HG02884 (cell line): ENCODE results near the gene CCNA2.

Source experiments
- ATAC-seq: cut with Tn5 transposase; IDR thresholded peaks from one replicate; pipeline ENCODE4 v1.9.1; 2021; ENCODE audit warnings: mild to moderate bottlenecking, moderate library complexity; ENCODE audit not compliant: unreplicated experiment

Gene CCNA2

DNA sequence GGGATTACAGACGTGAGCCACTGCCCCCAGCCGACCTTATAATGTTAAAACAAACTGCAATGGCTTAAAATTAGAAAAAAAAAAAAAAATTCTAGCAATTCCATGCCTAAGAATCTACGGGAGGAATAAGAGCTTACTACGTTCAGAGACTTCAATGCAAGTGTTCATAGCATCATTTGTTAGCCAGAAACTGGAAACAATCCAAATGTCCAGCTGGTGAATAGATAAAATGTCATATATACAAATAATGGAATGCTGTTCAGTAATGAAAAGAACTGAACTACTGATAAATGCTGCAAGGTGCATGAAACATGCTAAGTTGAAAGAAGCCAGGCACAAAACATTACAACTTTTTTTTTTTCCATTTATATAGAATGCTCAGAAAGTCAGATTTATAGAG lies 17.3 kb downstream of the CCNA2 start:
- ATAC-seq = no peak

DNA sequence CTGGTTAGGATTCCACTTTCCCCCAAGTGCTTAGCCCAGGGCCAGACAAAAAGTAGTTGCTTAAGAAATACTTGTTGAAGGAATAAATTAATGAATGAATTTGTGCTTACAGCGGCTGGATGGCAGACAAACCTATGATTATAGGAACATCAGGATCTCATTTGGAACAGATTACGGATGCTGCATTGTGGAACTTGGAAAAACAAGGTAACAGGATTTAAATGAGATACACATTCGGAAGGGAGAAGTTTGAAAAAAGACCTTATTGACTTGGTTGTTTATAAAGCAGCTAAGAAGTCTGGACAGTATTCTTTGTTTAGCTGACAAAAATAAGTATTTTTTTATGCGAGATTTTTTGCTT lies 22.0 kb downstream of the CCNA2 start:
- ATAC-seq = no peak

DNA sequence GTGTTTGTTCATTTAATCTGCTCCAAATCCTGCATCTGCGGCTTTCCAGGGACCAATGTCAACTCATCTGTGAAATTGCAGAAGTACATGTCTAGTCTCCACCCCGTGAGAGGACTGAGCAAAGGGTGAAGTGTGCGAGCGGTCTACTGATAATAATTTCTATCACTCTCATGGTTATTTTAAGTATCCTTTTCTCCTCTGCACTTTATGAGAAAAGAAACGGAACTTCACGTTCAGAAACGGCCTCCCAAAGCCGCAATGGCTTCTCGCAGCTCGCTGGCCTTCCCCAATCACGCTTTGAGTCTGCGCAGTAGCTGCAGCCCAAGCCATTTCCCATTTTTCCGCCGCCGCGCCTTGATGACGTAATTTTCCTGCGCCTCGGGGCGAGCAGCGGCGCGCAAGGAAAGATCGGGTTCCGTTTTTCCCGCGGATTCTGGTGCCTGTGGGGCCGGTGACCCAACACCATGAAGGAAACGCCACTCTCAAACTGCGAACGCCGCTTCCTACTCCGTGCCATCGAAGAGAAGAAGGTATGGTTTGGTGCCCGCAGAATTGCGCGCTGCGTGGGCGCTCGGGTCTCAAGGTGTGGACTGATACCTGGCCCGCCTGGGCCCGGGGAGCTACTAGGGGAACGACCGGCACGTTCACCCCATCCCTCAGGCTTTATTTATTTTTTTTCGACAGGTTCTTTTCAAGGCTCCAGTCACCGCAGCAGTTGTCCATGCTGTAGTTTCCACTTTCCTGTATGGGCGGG lies 22.5 kb downstream of the CCNA2 start, which contains the start of gene EXOSC9:
EXOSC9 (plus strand) TSS at position 363 of the 754 bp plus-strand sequence; CDS start at position 465, 102 bp downstream.
- ATAC-seq = peak; percentile 73

DNA sequence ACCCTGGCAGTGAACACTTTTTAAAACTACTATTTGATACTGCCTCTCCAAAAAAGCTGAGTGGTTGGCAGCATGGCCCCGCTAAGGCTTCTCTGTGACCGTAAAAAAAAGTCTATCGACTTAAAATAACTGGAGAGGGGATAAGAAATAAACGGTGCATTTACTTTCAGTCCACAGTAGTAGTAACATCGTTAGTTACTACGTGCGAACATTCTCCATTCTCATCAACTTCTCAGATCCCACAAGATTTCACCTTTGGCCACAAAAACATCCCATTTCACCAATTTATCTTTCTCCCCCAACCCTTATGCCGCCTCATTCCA lies 23.1 kb downstream of the CCNA2 start:
- ATAC-seq = peak; percentile 35

DNA sequence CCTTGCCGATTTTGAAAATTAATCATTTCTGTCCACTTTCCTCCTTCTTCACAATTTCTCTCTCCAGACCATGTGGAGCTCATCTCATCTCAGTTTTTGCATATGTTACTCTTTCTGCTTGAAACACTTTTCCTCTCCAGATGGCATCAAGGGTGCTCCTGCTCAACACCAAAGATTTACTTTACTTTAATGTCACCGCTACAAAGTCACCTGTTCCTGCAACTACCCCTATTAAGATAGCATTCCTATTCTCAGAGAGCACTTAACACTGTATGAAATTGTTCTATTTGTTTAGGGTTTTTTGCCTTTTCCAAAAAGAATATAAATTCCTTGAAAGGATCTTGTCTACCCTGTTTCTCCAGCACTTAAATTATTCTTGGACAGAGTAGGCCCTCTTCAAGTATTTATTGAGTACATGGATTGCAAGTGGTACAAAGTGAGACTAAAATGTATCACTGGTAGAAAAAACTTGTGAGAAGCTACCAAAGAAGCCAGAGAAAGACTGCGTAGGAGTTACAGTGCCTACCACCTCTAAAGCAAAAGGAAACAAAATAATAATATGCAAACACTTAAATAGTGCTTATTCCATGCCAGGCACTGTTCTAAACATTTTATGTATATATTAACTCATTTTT lies 23.7 kb downstream of the CCNA2 start:
- no peak for ATAC-seq

DNA sequence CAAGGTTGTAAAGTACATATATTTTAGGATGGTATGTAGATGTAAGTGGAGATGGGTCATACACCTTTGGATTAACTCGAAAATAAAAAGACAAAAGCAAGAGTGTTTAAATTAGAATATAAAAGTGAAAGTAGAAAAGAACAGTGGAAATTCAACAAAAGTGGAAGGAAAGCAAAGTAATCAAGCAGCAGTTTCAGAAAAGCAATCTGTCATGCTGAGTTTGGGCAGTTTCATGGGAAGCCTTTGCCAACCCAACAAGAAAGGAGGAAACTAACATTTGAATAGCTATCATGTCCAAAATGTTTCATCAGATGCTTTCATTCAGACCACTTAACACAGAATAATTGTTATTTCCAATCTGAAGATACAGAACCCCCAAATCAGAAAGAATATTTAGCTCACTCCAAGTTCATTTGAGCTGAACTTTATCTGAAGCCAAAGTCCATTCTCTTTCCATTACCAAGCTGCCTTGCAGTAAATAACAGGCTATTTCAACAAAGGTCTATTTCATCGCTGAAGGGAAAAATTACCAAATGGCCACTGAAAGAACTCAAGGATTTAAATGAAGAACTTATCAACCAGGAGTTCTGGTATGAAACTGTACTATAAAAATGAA lies 24.4 kb downstream of the CCNA2 start:
- ATAC-seq = no peak

DNA sequence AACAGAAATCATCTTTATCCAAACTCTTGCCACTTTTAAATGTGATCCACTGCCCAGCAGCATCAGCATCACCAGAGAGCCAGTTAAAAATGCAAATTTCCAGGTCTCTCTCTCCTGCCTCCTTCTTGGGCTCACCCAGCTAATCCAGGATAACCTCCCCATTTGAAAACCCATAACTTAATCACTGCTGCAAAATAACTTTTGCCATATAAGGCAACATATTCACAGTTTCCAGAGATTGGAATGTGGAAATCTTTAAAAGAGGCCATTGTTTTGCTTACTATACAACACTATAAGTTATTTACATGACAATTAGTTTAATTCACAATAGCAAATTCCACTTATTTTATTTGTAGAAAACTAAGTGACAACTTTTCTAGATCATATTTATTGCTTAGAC lies 27.4 kb downstream of the CCNA2 start:
- no peak for ATAC-seq

DNA sequence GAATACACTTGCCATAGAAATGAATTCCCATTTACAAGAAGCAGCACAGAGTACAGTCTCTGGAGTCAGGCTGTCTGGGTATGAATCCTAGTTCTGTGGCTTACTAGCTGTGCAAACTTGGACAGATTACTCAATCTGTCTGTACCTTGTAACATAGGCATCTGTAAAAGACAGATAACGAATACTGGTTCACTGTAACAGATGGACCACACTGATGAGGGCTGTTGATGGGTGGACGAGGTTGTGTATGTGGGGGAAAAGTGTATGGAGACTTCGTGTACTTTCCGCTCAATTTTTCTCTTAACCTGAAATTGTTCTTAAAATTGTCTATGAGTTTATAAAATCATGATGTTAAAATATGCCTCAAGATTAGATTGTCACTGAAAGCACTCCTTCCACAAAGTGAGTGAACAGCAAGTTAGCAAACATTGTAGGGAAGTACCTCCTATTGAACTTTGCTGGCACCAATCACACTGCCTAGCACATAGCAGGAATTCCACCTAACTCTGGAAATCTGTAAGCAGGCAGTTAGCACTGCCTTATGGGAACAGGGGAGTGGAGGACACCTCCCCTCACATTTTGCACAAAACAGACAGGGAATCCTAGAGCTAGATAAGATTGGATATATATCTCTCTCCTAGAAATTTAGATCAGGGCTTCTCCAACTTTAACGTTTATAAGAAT lies 29.0 kb downstream of the CCNA2 start:
- ATAC-seq = no peak

DNA sequence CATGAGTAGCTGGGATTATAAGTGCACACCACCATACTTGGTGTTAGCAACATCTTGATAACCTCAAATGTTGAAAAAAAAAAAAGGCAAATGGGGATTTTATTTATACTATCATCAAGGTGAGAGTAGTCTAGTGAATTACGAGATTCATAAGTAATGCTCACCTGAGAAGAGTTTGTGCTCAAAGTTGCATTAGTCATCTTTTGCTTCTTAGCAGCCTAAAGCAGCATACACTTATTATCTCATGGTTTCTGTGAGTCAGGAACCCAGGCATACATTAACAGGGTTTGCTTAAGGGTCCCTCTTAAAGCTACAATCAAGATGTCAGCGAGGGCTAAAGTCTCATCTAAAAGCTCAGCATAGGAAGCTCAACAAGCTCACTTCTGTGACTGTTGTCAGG lies 30.7 kb downstream of the CCNA2 start:
- no peak for ATAC-seq

DNA sequence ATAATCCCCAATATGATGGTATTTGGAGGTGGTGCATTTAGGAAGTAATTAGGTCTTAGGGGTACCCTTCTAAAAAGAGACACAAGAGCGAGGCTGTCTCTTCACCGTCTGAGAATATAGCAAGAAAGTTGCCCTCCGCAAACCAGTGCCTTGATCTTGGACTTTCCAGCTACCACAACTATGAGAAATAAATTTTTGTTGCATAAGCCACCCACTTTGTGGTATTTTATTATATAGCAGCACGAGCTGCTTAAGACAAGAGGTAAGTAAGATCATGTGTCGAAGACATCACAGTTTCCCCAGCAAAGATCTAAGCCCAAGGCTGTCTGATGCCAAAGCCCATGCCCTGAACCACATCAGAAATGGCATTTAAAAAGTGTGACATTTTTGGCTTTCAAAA lies 32.2 kb downstream of the CCNA2 start:
- ATAC-seq = no peak

DNA sequence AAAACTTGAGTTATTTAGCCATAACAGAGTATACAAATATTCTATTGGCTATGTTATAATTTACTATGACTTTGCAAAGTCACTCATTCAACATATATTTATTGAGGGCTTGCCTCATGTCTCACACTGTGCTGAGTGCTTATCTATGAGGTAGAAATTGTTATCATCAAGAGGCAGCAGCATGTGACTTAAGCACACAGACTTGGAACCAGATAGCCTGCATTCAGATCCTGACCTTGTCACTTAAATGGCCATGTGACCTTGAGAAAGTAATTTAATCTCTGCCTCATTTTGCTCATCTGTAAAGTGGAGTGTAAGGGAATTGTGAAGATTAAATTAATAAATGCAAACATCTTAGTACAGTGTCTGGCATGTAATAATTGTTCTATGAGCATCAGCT lies 32.7 kb downstream of the CCNA2 start:
- ATAC-seq = no peak

DNA sequence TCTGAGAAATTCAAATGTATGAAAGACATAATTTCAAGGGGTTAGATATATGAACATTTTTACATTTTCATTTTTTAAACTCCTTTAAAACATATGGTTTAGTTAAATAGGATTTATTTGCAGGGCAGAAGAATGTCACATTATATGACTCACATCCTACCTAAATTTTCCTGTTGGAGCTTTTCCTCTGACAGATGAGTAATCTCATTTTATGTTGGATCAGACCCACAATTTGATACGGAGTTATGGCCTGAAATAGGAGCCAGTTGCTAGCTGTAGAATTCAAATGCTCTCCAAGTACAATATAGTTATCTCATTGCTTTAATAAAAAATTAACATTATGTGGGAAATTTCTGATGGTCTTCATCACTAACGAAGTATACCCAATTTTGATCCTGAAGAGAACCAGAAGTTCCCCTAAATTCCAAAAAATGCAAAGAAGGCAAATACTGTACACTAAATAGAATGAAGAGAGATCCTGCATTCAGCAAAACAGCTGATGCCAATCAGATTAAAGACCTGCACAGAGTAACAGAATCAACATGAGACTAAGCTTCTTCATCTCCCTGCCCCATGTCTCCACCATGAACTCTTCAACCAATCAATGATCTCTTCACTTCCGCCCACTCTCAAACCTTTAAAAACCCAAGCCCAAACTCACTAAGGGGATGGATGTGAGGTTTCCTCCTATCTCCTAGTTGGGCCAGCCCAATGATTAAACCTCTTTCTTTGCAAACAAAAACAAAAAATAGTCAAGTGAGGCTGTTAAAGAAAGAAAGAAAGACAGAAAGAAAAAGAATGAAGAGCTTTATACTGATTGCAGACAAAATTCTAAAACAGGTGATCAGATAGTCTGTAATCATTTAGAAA lies 33.5 kb downstream of the CCNA2 start:
- no peak for ATAC-seq

DNA sequence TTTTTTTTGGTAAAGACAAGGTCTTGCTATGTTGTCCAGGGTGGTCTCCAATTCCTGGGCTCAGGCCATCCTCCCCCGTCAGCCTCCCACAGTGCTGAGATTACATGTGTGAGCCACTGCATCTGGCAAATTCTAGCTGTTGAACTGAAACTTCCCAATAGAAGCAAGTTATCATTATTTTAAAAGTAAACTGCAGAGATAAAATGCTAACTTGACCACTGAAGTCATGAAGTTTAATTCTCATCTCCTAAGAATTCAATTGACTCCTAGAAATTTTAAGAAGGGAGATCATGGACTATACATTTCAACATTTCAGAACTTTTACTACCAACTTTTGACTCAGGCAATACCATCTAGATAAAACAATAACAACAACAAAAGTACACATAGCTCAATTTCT lies 34.2 kb downstream of the CCNA2 start:
- ATAC-seq = no peak

DNA sequence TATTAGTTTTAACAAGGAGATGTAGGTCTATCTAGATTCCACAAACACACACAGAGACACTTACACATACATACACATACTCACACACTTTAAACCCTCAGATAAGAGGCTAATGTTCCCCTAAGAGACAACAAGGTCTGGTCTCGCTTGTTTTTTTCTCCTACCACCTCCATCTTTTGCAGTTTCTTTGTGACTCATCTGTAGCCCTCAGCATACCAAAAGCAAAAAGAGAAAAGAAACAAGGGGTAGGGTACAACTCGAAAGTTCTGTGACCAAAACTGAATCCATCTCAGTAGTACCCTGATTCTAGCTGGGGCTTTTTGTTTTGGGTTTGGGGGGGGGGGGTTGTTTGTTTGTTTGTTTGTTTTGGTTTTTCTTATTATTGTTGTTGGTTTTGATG lies 34.8 kb downstream of the CCNA2 start:
- peak; percentile 96 for ATAC-seq

DNA sequence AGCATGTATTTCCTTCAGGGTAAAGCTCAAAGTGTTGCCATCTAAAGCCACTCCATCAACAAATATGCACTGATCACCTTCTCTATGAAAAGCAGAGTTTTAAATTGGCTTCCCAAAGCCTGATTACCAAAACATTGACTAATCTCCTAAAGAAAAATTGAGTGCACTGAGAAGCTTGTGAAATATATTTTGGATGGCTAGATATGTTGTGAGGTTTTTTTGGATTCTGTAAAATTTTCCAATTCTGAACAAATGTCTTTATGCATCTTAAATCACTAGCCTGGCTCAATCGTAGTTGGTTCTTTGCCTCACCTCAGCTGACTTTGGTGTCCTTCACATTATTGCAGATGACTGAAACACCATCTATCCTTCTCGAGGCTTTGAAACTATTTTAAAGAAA lies 37.5 kb downstream of the CCNA2 start:
- no peak for ATAC-seq

DNA sequence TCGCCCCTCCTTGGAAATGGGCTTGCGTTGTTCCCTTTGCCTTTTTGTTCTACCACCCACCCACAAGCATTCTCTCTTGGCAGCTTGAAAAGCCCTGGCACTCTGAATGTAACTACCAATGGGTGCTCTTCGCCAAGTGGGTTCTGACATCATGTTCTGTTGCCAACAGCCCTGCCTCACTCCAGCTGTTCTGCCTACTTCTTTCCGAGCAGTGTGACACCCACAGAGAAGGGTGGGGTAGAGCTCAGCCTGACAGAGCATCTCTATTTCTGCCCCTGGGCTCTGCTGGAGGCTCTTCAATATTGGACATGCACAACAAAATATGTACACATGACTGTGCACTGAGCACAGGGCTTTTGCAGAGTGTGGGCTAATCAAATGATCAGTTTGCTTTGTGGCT lies 38.2 kb downstream of the CCNA2 start:
- ATAC-seq = no peak

DNA sequence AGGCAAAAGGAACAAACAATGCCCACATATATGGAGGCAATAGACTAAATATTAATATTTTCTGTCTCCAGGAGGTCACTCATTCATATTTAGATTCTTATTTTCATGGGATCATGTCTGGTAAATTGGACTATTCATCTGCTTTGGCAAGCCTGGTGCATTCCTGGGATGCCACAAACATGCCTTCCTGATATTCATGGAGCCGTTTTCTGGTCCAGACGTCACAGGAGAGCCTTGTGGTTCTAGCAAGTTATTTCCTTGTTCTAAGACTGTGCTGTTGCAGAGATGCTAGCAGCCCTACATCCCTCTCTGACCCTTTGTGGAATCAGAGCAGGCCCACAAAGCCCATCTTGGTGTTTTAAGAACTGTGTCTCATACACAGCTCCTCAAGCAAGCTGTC lies 38.7 kb downstream of the CCNA2 start:
- ATAC-seq = no peak

DNA sequence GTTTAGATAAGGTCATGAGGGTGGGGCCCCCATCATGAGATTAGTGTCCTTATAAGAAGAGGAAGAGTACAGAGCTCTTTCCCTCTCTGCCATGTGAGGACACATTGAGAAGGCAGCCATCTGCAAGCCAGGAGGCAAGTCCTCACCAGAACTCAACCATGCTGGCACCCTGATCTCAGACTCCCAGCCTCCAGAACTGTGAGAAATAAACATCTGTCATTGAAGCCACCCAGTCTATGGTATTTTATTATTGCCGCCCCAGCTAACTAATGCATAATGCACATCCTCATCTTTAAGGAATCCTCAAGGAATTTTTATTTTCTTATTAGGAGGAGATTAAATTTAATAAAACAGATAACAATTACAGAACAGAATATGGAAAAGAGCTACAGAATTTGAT lies 39.3 kb downstream of the CCNA2 start:
- ATAC-seq = no peak

DNA sequence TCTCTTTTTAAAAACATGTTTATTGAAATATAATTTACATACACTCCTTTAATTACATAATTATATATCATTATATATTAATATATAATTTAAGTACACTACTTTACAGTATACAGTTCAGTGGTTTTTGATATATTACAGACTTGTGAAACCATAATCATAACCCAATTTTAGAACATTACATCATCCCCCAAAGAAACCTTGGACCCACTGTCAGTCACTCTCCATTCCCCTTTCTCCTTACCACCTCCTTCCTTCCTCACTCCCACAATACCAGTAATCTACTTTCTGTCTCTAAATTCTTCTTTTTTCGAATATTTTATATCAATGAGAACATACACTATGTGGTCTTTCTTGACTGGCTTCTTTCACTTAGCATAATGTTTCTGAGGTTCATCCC lies 40.5 kb downstream of the CCNA2 start:
- no peak for ATAC-seq

DNA sequence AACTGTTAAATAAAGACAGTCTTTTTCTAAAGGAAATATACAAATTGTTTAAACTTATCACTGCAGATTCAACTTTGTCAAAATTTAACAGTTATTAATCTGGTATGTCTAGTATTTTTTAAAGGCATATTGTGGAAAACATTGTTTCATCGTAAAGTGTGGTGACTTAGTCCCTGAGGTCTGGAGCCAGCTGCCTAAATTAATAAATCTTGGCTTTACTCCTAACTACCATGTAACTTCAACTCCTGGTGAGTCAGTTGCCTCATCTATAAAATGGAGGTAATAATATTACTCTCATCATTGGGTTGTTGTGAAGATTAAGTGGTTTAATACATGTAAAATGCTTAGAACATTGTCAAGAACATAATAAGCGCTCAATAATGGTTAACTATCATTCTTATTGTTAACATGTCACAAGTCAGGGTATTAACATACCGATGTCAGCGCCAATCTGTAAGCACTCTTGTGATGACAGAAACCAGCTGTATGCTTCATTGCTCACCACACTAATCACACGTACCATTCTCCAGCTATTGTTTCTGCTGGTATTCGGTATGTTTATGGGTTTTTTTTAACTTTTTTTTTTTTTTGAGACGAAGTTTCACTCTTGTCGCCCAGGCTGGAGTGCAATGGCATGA lies 44.6 kb downstream of the CCNA2 start:
- no peak for ATAC-seq
